ENCODE measurements around the gene DENND2C.

GRCh38 chr1:114703242-114703641 is 33.4 kb upstream of the DENND2C start:
- TF ChIP-seq CTCF (CRISPR knock-in tag; IDR thresholded peaks at IDR 0.05) (no peak), TFDP2 (CRISPR knock-in tag; IDR thresholded peaks at IDR 0.05) (no peak), EZH2 (conservative IDR thresholded peaks at IDR 0.05; ENCODE audit: low read depth, low read length) (no peak), ZNF724P (CRISPR knock-in tag; IDR thresholded peaks at IDR 0.05; ENCODE audit: borderline replicate concordance) (no peak)
